Measurements from ENCODE around the gene SLIT3. TPM values are rescaled to one million over a fixed set of nuclear protein-coding genes. Genes with fewer than 3 reads are reported as not detected.

SLIT3 gene
- total RNA-seq, 1 experiment from 2014 or later = 0.44 TPM

- Histone ChIP-seq H3K9ac (ENCODE audit: low read length) (no peak overlapping the region), H3K4me2 (ENCODE audit: low read length) (no peak overlapping the region), H3K79me2 (ENCODE audit: low read length) (no peaks in the 10 kb centered on the region), H3K27me3 (ENCODE audit: low read length) (peaks cover 31% of the 10 kb centered on the region), H3K4me3 (ENCODE audit: low read length) (no peak overlapping the region), H3K4me1 (ENCODE audit: insufficient read depth, low read length) (no peaks in the 10 kb centered on the region), H3K36me3 (ENCODE audit: low read depth, low read length) (no peaks in the 10 kb centered on the region), H2AFZ (ENCODE audit: low read length) (no peak overlapping the region), H3K9me3 (ENCODE audit: low read length) (no peaks in the 10 kb centered on the region), H3F3A (ENCODE audit: low read length, unreplicated experiment) (no peaks in the 10 kb centered on the region), H3K9me2 (replicated peaks; ENCODE audit: low read length) (no peaks in the 10 kb centered on the region), H4K20me1 (ENCODE audit: low read length) (no peaks in the 10 kb centered on the region), H3K27ac (ENCODE audit: low read length) (no peak overlapping the region)
- DNase-seq (no peak), ATAC-seq (peak; percentile 37; the same call in 1 of the 2 replicates)
- POLR2A ChIA-PET (ENCODE audit: unreplicated experiment) = no interaction called here
- BruUV-seq (replicated peaks) = no TSS peak
- TF ChIP-seq EZH2phosphoT487 (IDR thresholded peaks at IDR 0.05; ENCODE audit: borderline replicate concordance, low read length) = no peak
- no peak for TF ChIP-seq EZH2 (IDR thresholded peaks at IDR 0.05; ENCODE audit: low read length, unreplicated experiment)
- no peak for TF ChIP-seq CTCF (conservative IDR thresholded peaks at IDR 0.05; ENCODE audit: low read depth, low read length)
- CTCF ChIA-PET = no interaction called here
- intact Hi-C loops (cut with micrococcal nuclease) = no loop called here
Measured at GRCh38 chr5:168939156-168939800, 361.7 kb downstream of the SLIT3 start.

DNA sequence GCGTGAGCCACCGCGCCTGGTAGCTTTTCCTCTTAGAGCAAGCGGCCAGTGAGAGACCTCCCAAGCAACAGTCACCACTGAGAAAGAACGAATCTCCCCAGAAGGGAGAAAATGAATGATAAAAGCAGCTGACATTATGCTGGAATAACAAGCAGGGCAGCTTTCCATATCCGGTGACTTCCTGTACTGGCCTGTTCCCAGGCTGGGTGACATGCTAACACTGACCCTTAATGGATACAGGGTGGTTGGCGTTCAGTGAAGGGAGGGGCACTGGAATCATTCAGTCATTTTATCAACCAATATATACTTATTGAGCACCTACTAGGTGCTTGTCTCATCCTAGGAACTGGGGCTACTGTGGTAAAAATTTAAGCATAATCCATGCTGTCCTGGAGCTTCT, 364.4 kb downstream of the SLIT3 start:
- H3K27ac ChIP-seq (ENCODE audit: low read length) = no peak overlapping the region
- no peaks in the 10 kb centered on the region for H4K20me1 ChIP-seq (ENCODE audit: low read length)
- H3K9me2 ChIP-seq (replicated peaks; ENCODE audit: low read length) = no peaks in the 10 kb centered on the region
- intact Hi-C loops (cut with micrococcal nuclease) = no loop called here
- no peak overlapping the region for H3K9ac ChIP-seq (ENCODE audit: low read length)
- no peaks in the 10 kb centered on the region for H3F3A ChIP-seq (ENCODE audit: low read length, unreplicated experiment)
- BruUV-seq (replicated peaks) = no TSS peak
- TF ChIP-seq EZH2 (IDR thresholded peaks at IDR 0.05; ENCODE audit: low read length, unreplicated experiment) (no peak), CTCF (conservative IDR thresholded peaks at IDR 0.05; ENCODE audit: low read depth, low read length) (no peak), EZH2phosphoT487 (IDR thresholded peaks at IDR 0.05; ENCODE audit: borderline replicate concordance, low read length) (no peak)
- H3K9me3 ChIP-seq (ENCODE audit: low read length) = no peaks in the 10 kb centered on the region
- H2AFZ ChIP-seq (ENCODE audit: low read length) = no peak overlapping the region
- no peaks in the 10 kb centered on the region for H3K36me3 ChIP-seq (ENCODE audit: low read depth, low read length)
- peaks cover 34% of the 10 kb centered on the region for H3K27me3 ChIP-seq (ENCODE audit: low read length)
- ChIA-PET CTCF (no interaction called here), POLR2A (ENCODE audit: unreplicated experiment) (no interaction called here)
- H3K4me3 ChIP-seq (ENCODE audit: low read length) = no peak overlapping the region
- H3K79me2 ChIP-seq (ENCODE audit: low read length) = no peaks in the 10 kb centered on the region
- no peak for DNase-seq
- ATAC-seq = no peak
- H3K4me1 ChIP-seq (ENCODE audit: insufficient read depth, low read length) = no peaks in the 10 kb centered on the region
- no peak overlapping the region for H3K4me2 ChIP-seq (ENCODE audit: low read length)

DNA sequence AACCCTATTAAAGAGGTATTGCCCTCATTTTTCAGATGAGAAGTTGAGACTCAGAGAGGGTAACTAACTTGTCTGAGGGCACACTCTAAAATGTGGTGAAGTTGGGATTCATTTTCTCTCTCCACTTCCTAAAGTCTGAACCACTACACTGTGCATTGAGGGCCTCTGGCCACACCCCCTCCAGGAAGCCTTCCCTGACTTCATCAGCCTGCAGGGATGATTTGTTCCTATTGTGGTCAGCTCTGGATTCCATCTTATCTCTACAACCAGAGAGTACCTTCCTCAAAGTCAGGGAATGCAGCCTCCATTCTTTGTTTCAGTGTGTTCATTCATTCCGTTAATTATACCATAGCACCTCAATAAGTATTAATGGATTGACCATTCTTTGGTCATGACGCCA, 365.8 kb downstream of the SLIT3 start:
- no peaks in the 10 kb centered on the region for H3K9me3 ChIP-seq (ENCODE audit: low read length)
- H3K9me2 ChIP-seq (replicated peaks; ENCODE audit: low read length) = no peaks in the 10 kb centered on the region
- no TSS peak for BruUV-seq (replicated peaks)
- no peaks in the 10 kb centered on the region for H3F3A ChIP-seq (ENCODE audit: low read length, unreplicated experiment)
- H3K36me3 ChIP-seq (ENCODE audit: low read depth, low read length) = no peaks in the 10 kb centered on the region
- TF ChIP-seq EZH2 (IDR thresholded peaks at IDR 0.05; ENCODE audit: low read length, unreplicated experiment) = no peak
- no peak for TF ChIP-seq EZH2phosphoT487 (IDR thresholded peaks at IDR 0.05; ENCODE audit: borderline replicate concordance, low read length)
- TF ChIP-seq CTCF (conservative IDR thresholded peaks at IDR 0.05; ENCODE audit: low read depth, low read length) = no peak
- no peak overlapping the region for H3K9ac ChIP-seq (ENCODE audit: low read length)
- no peaks in the 10 kb centered on the region for H3K79me2 ChIP-seq (ENCODE audit: low read length)
- ChIA-PET CTCF (no interaction called here), POLR2A (ENCODE audit: unreplicated experiment) (no interaction called here)
- H3K27ac ChIP-seq (ENCODE audit: low read length) = no peak overlapping the region
- no peak overlapping the region for H2AFZ ChIP-seq (ENCODE audit: low read length)
- DNase-seq (no peak), ATAC-seq (no peak)
- no peak overlapping the region for H3K4me3 ChIP-seq (ENCODE audit: low read length)
- no peaks in the 10 kb centered on the region for H4K20me1 ChIP-seq (ENCODE audit: low read length)
- no peaks in the 10 kb centered on the region for H3K4me1 ChIP-seq (ENCODE audit: insufficient read depth, low read length)
- H3K4me2 ChIP-seq (ENCODE audit: low read length) = no peak overlapping the region
- intact Hi-C loops (cut with micrococcal nuclease) = no loop called here
- peaks cover 35% of the 10 kb centered on the region for H3K27me3 ChIP-seq (ENCODE audit: low read length)

Measured in PC-3 (cell line).